ENCODE results near the gene MTA1.
A peak's percentile ranks its signal among the peaks of the same experiment; 100 is the strongest.

MTA1 gene

DNA sequence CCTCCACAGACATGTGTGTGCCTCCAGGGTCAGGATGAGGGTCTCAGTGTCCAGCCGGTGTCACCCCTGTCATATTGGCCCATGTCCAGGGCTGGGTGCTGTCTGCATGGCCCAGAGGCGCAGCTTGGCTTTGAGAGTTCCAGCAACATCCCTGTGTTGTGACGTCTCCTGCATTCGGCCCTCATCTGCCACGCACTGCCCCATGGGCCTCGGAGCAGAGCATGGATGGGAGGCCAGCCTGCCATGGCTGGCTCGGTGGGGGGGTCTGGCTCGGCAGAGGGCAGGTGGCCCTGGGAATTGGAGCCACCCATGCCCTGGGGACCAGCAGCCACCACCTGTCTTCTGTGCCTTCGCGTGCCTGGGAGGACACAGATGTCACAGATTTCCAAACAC, 32.1 kb upstream of the MTA1 start:
- no peak for DNase-seq

DNA sequence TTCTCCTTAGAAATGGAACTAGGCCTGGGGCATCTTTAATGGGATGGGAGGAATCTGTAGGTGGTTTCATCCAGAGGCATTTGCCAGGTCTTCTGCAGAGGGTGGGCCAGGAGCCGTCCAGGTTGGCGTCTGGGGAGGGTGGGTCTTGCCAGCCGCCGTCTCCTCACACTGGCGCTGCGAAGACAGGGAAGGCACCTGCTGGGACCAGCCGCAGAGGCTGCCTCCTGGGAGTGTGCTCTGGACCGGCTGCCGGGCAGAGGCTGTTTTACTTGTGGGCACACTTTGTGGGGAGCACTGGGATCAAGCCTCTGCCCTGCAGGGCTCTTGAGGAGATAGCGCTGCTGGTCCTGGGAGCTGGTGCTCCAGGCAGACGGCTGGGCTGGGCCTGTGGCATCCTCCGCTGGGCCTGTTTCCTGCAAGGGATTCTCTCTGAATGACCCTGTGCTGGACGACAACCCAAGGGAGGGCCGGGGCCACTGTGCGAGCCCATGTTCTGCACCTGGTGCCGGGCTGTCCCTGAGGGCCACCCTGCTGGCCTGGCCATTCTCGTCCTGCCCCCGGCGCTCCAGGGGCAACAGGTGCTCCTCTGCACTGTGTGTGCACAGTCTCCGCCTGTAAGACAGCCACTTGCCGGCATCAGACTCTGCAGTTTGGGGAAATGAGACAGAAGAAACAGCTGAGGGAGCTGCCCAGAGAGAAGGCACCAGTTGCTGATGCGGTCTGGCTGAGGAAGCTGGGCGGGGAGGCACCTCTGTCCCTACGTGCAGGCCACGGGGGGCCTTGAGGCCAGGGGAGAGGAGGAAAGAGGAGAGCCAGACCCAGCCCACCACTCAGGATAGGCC, 31.3 kb upstream of the MTA1 start:
- no peak for DNase-seq

DNA sequence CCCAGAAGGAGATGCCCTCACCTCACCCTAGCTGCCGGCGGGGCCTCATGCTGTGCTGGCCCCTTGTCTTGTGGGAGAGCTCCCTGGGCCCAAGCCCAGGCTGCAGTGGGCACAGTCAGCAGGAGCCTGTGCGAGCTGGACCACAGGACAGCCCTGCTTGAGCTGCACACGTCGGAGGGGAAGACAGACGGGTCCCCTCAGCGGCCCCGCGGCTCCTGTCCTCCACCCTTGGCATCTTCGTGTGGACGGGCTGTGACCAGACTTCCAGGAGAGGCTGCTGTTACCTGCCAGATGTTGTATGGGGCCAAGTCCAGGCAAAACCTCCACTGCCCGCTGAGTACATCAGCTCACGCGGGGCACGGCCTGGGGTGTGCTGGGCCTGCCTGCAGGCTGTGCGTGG, 30.7 kb upstream of the MTA1 start:
- no peak for DNase-seq

DNA sequence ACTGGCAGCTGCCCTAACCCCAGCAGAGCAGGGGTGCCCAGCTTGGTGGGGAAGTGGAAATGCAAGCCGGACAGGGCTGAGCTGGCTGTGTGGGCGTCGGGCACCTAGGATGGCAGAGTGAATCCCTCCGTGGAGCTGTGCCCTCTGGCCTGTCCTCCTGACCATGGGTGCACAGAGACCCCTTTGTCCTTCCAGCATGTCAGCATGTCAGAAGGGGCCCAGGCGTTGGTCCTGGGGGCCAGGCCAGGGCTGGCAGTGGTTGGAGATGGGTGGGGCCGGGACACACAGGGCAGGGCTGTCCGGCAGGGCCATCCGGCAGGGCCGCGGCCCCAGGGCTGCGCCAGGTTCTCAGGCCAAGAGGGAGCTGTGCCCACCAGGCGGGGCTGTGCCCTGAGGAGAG, 30.1 kb upstream of the MTA1 start:
- no peak for DNase-seq

DNA sequence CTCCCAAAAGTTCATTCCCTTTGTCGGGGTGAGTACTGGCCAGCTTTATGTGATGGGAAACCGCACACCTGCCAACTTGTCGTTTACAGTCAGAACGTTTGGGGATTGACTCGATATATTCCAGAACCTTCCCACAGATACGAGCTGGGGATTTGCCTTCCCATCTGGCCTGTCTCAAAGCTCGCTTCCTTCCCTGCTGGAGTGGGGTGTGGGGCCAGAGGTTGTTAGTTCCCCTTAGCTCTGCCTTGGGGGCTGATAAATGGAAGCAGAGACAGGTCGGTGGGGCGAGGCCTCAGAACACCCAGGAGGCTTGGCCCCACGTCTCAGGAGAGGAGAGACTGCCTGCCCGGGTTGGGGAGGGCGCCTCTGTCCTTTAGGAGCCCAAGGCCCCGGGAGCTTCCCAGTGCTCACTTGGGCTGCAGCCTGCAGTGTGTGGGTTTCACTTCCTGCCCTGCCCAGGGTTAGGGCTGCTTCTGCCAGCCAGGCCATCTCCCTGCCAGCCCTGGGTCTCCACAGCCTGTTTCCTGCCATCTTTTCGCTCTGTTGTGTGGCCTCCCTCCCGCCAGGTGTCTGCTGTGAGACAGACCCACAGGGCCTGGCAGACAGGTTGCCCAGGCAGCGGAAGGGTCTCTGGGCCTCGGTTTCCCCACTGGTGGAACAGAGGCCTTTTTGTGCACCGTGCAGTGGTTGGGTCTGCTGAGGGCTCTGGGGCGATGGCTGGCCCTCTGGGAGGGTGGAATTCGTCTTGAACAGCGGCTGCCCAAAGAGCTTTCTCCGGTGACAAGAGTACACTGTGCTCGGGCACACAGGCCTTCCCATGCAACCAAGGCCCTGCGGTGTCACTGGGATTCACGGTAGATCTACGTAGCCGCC, 29.4 kb upstream of the MTA1 start:
- no peak for DNase-seq

DNA sequence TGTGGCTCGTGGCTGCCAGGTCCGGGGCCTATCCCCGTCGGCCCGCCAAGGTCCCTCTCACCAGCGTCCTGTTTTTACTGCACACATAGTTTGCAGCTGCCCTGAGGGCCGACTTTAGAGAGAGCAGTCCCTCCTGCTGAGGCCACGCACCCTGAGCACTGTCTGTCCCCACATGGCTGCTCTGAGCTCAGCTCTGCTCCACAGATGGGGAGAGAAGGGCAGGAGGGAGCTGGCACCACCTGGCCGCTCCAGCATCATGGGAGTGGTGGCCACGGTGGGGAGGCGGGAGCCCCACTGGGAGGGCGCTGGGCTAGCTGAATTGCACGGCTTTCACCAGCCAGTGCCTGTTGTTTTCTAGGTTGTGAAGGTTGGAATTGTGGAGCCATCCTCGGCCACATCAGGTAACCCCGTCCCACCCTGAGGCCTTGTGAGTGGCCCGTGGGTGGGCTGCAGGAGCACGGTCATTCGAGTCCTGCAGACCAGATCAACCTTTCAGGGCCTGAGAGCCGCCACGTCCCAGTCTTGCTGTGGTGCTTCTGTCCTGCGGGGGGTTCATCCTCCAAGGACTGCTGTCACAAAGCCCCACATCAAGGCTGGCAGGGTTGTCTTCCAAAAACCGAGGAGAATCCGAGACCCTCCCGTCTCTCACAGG, 28.7 kb upstream of the MTA1 start:
- DNase-seq = no peak

DNA sequence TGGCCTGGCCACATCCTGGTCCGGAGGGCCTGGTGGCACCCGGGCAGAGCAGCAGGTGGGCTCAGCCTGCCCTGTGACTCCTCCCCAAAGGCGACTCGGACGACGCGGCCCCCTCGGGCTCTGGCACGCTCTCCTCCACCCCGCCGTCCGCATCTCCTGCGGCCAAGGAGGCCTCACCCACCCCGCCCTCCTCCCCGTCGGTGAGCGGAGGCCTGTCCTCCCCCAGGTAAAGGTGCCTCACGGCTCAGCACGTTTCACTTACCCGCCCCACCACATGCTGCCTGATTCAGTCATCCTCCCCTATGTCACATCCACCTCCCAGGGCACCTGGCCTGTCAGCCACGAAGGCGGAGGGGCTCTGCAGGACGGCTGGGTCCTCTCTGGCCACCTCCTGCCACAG, 28.1 kb upstream of the MTA1 start:
- no peak for DNase-seq

DNA sequence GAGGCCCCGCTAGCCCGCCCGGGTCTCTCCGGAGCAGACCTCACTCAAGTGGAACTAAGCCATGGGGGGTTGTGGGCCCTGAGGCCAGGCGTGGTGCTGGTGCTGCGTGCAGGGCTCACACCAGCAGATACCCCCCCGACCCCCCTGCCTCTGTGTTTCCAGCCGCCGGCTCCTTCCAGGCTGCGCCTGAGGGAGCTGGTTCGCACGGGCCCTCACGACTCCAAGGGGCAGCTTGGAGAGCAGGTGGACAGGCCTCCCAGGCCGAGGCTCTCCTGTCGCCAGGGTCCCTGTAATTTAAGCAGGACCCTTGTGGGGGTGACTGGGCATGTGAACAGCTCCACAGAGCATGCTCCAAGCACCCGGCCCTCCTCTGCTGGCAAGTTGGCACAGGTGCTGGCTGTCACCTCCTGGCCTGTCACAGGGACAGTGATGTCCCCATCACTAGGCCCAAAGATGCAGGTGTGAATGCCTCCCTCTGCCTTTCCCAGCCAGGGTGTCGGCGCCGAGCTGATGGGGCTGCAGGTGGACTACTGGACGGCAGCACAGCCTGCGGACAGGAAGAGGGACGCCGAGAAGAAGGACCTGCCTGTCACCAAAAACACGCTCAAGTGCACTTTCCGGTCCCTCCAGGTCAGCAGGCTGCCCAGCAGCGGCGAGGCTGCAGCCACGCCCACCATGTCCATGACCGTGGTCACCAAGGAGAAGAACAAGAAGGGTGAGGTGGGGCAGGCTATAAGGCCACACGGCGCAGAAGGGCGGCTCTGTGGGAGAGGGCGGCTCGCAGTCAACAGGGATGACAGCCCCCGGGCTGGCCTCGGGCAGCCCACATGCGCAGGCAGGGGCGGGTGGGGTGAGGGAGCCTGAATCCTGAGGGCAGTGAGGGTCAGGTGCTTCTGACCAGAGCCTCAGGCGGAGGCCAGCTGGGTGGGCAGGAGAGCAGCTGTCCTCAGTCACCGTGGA, 27.2 kb upstream of the MTA1 start:
- DNase-seq = no peak

DNA sequence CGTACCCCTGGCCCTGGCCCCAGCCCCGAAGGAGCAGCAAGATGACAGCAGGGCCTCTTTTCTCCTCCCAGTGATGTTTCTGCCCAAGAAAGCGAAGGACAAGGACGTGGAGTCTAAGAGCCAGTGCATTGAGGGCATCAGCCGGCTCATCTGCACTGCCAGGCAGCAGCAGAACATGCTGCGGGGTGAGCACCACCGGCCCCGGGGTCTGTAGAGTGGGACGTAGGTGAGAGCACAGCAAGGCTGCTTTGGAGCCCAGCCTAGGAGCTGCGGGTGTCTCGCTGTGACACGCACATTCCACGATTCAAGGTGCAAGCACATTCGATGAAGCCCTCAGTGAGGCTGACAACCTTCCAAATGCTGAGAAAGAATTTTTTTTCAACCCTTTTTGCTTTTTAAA, 26.5 kb upstream of the MTA1 start:
- DNase-seq = no peak

DNA sequence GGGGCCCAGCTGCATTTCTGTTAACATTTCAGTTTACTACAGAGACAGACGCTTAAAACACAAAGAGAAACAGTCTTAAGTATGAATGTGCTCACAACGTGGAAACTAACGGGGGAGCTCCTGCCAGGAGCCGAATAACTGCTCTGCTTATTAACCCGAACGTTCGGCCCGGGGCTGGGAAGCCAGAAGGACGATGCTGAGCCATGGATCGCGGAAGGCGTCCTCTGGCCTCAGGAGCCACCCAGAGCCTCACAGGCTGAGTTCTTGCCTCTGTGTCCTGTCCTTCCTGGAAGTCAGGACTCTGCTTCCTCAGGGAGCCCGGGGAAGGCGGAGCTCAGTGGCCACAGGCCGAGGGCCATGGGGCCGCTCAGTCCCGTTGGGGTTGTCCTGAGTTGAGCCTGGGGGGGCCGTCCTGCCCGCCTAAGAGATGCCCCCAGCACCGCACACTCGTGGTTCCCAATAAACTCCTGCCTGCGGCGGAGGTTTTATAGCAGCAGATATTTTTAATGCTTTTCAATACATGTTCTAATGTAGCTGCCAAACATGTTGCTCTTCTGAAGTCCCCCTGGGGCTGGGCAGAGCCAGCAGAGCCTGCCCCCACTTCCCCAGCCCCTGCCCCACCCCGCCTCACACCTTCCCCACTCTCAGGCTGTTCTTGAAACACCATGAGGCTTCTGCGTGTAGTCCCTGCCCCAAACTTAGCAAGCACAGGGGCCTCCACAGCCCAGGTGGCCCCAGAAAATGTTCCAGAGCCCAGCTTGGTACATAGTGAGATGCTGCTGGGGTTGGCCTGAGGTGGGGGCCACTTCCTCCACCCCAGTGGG, 24.7 kb upstream of the MTA1 start:
- DNase-seq = no peak

DNA sequence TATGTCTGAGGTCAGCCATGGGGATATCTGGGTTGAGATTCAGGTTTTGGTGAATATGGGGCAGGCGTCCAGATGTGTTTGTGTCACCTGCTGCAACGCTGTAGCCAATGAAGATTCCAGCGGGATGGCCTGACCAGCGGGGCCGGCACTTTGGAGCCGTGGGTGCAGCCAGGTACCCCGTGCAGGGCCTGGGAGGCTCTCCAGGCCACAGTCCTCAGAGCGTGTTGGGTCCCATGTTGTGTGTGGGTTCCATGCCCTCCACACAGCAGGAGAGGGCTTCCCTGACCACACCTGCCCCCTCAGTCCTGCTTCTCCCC, 24.1 kb upstream of the MTA1 start:
- no peak for DNase-seq

DNA sequence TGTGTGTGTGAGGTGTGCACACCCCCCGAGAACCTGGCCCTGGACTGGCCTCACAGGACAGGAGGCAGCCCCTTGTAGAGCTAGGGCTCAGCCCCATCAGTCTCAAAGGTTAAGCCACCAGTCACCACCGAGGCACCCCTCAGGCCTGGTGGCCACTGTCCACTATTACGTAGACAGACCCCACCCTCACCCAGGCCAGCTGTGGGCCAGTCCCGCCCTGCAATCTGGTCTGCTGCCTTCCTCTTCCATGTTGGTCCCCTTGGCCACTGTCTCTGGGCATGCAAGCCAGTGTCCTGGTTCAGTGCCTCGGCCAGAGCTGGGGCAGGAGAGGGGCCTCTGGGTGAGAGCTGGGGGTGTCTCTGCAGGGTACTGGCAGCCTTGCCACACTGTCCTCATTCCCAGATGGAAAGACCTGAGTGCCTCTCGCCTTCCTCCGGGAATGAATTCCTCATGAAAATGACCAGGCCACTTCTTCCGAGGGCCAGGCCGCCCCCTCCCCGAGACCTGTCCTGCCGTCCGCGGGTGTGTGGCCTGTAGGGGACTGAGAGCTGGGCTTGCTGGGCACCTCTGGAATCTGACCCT, 22.2 kb upstream of the MTA1 start:
- no peak for DNase-seq

DNA sequence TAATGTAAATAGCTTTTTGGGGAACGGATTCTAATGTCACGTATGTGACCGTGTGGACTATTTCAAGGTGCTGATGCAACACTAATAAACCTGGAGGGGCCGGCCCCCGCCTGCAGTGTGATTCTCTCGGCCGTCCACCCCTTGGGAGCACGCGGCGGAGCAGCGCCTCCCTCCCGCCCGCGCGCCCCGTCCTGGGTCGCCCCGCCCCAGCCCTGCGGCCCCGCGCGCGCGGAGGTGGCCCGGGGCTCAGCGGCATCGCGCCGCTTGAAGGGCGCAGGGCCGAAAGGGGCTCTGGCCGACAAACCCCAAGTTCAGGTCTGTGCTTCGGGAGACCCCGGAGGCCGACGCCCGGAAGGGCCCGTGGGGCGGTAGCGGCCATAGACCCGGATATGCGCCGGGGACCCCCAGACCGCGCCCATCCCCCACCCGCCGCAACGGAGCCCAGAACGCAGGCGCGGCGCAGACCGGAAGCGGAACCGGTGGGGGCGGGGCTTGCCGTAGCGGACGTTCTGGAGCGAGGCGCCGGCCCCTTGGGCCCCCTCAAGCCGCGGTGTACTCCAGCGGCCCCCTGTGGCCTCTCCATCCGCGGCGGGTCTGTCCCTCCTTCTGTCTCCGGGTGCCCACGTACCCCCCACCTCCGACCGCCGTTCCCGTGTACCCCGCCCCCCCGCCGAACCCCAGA, 21.4 kb upstream of the MTA1 start, which contains the start of gene TEX22:
Gene TEX22 (plus strand): TSS at position 495 of the 682 bp plus-strand sequence. CDS start 803 bp downstream, outside the sequence.
- DNase-seq = peak; percentile 85

DNA sequence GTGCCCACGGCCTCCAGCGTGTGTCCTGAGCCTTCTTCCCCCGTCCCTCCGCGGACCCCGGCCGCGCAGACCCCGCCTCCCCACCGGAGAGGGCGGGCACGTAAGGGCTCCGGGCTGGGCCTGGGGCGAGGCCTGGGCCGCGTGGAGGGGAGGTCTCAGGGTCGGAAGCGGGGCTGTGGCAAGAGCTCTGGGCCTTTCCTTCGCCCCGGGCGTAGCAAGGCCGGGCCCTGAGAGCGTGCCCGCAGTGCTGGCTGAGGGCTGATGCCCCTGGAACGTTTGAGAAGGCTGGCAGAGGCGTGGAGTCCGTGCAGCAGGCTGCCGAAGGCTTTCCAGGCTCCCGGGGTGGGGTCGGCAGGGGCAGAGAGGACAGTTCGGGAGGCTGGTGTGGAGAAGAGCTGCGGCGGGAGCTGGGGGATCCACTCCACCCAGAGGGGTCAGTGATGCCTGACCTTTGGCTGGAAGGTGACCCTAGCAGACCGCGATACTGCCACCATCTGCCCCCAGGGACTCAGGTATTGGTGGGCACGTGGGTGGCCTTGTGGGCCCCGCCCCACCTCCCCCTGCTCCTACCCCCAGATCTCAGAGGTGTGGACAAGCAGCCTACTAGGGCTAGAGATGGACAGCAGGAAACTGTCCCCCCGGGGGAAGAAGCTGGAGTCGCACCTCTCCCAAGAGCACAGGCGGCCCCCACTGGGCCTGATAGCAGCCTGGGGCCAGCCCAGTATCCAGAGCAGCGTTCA, 20.7 kb upstream of the MTA1 start:
- DNase-seq = no peak

DNA sequence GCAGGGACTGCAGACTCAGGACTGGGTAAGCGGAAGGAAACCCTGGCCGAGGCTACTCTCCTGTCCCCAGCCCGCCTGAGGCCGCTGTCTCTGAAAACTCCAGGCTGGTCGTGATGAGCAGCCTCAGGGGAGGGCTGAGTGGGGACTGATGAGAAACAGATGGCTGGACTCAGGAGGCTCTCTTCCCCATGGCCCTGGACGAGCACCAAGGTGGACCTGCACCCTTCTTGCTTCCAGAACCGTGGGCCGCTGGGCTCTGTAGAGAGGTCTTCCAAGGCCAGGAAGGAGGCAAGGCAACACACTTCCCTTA, 20.2 kb upstream of the MTA1 start:
- no peak for DNase-seq

DNA sequence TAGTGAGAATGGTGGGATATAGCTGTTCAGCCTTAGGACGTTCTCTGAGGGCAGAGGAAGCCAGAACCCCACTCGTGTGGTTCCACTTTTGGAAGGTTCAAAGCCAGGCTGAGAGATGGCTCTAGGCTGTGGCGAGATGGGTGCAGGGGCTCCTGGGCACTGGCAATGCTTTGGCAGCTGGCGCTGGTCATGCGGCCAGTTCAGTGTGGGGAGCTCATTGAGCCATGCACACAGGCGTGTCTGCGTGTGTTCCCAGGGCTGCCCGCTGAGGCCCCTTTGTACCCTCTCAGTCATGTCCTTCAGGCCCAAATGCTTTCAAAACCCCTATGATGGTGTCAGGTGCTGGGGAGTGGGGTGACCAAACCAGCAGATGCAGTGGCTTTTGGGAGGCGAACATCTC, 19.6 kb upstream of the MTA1 start:
- no peak for DNase-seq

DNA sequence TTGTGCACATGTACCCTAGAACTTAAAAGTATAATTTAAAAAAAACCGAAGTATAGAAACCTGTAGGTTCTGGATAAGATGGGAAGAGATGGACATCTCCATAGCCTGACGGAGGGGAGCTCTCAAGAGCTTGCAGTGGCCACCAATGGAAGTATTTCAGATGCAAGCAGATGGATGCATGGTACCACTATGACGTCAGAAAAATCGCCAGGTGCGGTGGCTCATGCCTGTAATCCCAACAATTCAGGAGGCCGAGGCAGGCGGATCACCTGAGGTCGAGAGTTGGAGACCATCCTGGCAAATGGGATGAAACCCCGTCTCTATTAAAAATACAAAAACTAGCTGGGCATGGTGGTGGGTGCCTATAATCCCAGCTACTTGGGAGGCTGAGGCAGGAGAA, 17.9 kb upstream of the MTA1 start:
- no peak for DNase-seq

DNA sequence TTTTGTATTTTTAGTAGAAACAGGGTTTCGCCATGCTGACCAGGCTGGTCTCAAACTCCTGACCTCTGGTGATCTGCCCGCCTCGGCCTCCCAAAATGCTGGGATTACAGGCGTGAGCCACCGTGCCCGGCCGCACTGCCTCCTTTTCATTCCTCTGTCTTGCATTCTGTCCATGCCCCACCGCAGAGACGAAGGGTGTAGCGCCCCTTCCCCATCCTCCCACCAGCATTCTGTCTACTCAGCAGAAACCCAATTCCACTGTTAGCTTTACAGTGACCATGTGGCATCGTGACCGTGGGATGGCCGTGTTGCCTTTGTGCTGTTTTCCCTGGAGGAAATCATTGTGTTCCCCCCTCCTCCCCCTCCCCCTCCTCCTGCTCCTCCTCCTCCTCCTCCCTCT, 11.0 kb upstream of the MTA1 start:
- DNase-seq = no peak

DNA sequence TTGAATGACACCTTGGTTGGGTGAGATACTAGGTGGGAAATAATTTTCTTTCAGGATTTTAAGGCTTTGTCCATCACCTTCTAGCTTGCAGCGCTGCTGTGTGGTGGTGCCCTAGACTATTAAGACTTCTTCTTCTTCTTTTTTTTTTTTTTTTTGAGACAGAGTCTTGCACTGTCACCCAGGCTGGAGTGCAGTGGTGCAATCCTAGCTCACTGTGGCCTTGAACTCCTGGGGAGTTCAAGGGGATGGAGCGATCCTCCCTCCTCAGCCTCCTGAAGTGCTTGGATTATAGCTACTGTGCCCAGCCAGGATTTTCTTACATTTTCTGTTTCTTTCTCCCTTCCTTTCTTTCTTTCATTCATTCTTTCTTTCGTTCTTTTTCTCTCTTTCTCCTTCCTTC, 10.3 kb upstream of the MTA1 start:
- no peak for DNase-seq

DNA sequence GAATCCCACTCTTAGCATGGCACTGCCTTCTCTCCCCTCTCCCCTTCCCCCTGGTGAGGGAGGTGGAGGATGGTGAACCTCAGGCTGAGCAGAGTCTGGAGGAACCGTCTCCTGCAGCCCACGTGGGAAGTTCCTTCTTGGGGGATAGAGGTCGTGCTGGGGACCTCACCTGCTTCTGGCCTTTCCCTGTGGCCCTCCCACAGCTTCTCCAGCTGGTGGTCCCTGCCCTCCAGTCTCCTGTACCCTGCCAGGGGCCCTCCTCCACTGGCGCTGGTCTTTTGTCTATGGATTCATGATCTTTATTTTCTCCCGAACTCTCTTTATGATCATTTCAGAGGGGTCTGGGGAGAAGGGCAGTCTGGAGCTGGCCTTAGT, 9.0 kb upstream of the MTA1 start:
- no peak for DNase-seq

Data from T-helper 9 cell (primary cell).